ENCODE measurements around the gene IRS1. TPM values are rescaled to one million over a fixed set of nuclear protein-coding genes. Genes with fewer than 3 reads are reported as not detected.

Gene IRS1
- total RNA-seq, 4 donors from 2014 or later = 6.2 to 20.9 (median 12.8) TPM

- no peak overlapping the region for H3K27ac ChIP-seq
- no peak for TF ChIP-seq EP300 (IDR thresholded peaks at IDR 0.05; ENCODE audit: low read depth)
- no peak for TF ChIP-seq POLR2A (IDR thresholded peaks at IDR 0.05)
- TF ChIP-seq POLR2AphosphoS5 (IDR thresholded peaks at IDR 0.05) = no peak
- no peak for TF ChIP-seq CTCF (IDR thresholded peaks at IDR 0.05)
- H3K27me3 ChIP-seq = no peaks in the 10 kb centered on the region
- no peak for DNase-seq
- no peaks in the 10 kb centered on the region for H3K36me3 ChIP-seq
- intact Hi-C loops (cut with DNase I; ENCODE audit: low total_unique reads) = no loop called here
- in situ Hi-C loops (cut with MboI; ENCODE audit: low pct_ligation_motif_present in 1 of 4, low pct_unique_long_range_greater_than_20kb in 1 of 4, low sequenced_read_pairs in 3 of 4) = no loop called here
- H3K9me3 ChIP-seq = no peaks in the 10 kb centered on the region
- no peak overlapping the region for H3K4me3 ChIP-seq
- H3K4me1 ChIP-seq = no peaks in the 10 kb centered on the region
- 93 to 96% methylated on average over 1 of the region's 1 CpG for WGBS, 2 donors (ENCODE audit: low coverage in 1 of 2)
These were observed 86.7 kb downstream of the IRS1 start for GRCh38 chr2:226712941-226713340.

GRCh38 chr2:226711606-226712296 is 87.9 kb downstream of the IRS1 start:
- WGBS, 2 donors (ENCODE audit: low coverage in 1 of 2) = 72 to 90% methylated on average over 2 of the region's 2 CpGs
- Histone ChIP-seq H3K27ac (no peak overlapping the region), H3K4me3 (no peak overlapping the region), H3K4me1 (no peaks in the 10 kb centered on the region), H3K27me3 (no peaks in the 10 kb centered on the region), H3K36me3 (no peaks in the 10 kb centered on the region), H3K9me3 (no peaks in the 10 kb centered on the region)
- DNase-seq = no peak
- no peak for TF ChIP-seq EP300 (IDR thresholded peaks at IDR 0.05; ENCODE audit: low read depth)
- no peak for TF ChIP-seq POLR2A (IDR thresholded peaks at IDR 0.05)
- TF ChIP-seq POLR2AphosphoS5 (IDR thresholded peaks at IDR 0.05) = no peak
- TF ChIP-seq CTCF (IDR thresholded peaks at IDR 0.05) = no peak
- intact Hi-C loops (cut with DNase I; ENCODE audit: low total_unique reads) (no loop called here), in situ Hi-C loops (cut with MboI; ENCODE audit: low pct_ligation_motif_present in 1 of 4, low pct_unique_long_range_greater_than_20kb in 1 of 4, low sequenced_read_pairs in 3 of 4) (no loop called here)

- no peaks in the 10 kb centered on the region for H3K36me3 ChIP-seq
- no peaks in the 10 kb centered on the region for H3K27me3 ChIP-seq
- no peaks in the 10 kb centered on the region for H3K9me3 ChIP-seq
- no peak overlapping the region for H3K4me3 ChIP-seq
- DNase-seq = no peak
- H3K4me1 ChIP-seq = no peaks in the 10 kb centered on the region
- intact Hi-C loops (cut with DNase I; ENCODE audit: low total_unique reads) = no loop called here
- TF ChIP-seq CTCF (IDR thresholded peaks at IDR 0.05) = no peak
- no peak for TF ChIP-seq POLR2AphosphoS5 (IDR thresholded peaks at IDR 0.05)
- TF ChIP-seq EP300 (IDR thresholded peaks at IDR 0.05; ENCODE audit: low read depth) = no peak
- no peak for TF ChIP-seq POLR2A (IDR thresholded peaks at IDR 0.05)
- in situ Hi-C loops (cut with MboI; ENCODE audit: low pct_ligation_motif_present in 1 of 4, low pct_unique_long_range_greater_than_20kb in 1 of 4, low sequenced_read_pairs in 3 of 4) = no loop called here
- no peak overlapping the region for H3K27ac ChIP-seq
These were observed 92.1 kb downstream of the IRS1 start for GRCh38 chr2:226707499-226707898.

- 87 to 100% methylated on average over 1 to 3 of the region's 3 CpGs for WGBS, 2 donors (ENCODE audit: low coverage in 1 of 2)
- in situ Hi-C loops (cut with MboI; ENCODE audit: low pct_ligation_motif_present in 1 of 4, low pct_unique_long_range_greater_than_20kb in 1 of 4, low sequenced_read_pairs in 3 of 4) = no loop called here
These were observed 93.7 kb downstream of the IRS1 start for GRCh38 chr2:226705965-226706364.

More at GRCh38 chr2:226705965-226706364, 93.7 kb downstream of the IRS1 start:
- Histone ChIP-seq H3K36me3 (no peaks in the 10 kb centered on the region), H3K9me3 (no peaks in the 10 kb centered on the region), H3K4me3 (no peak overlapping the region), H3K27ac (no peak overlapping the region), H3K27me3 (no peaks in the 10 kb centered on the region), H3K4me1 (no peaks in the 10 kb centered on the region)
- intact Hi-C loops (cut with DNase I; ENCODE audit: low total_unique reads) = no loop called here
- no peak for DNase-seq
- TF ChIP-seq POLR2AphosphoS5 (IDR thresholded peaks at IDR 0.05) = no peak
- TF ChIP-seq EP300 (IDR thresholded peaks at IDR 0.05; ENCODE audit: low read depth) = no peak
- no peak for TF ChIP-seq CTCF (IDR thresholded peaks at IDR 0.05)
- no peak for TF ChIP-seq POLR2A (IDR thresholded peaks at IDR 0.05)
